Activated T-cell treated with anti-CD3 and anti-CD28 coated beads, Interleukin-2, amount 50 U/mL, for 48 hours (primary cell): Measurements from ENCODE around the gene CX3CL1.
"Not testable (repeated sequence)": the region's sequence is repeated elsewhere in the genome, so short reads cannot be mapped to it uniquely, and the experiment has no call there.

ENCODE experiments used
- DNase-seq, 2 experiments: peaks; one replicate each; pipeline ENCODE4 v3.0.0-alpha.2; 2020

The CX3CL1 gene

GRCh38 chr16:57383276-57384247 lies 11.3 kb downstream of the CX3CL1 start:
- no peak for DNase-seq

DNA sequence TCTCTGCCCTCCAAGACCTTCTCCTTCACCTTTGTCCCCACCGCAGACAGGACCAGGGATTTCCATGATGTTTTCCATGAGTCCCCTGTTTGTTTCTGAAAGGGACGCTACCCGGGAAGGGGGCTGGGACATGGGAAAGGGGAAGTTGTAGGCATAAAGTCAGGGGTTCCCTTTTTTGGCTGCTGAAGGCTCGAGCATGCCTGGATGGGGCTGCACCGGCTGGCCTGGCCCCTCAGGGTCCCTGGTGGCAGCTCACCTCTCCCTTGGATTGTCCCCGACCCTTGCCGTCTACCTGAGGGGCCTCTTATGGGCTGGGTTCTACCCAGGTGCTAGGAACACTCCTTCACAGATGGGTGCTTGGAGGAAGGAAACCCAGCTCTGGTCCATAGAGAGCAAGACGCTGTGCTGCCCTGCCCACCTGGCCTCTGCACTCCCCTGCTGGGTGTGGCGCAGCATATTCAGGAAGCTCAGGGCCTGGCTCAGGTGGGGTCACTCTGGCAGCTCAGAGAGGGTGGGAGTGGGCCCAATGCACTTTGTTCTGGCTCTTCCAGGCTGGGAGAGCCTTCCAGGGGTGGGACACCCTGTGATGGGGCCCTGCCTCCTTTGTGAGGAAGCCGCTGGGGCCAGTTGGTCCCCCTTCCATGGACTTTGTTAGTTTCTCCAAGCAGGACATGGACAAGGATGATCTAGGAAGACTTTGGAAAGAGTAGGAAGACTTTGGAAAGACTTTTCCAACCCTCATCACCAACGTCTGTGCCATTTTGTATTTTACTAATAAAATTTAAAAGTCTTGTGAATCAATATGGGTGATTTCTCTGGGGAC lies 12.2 kb downstream of the CX3CL1 start:
- no peak for DNase-seq

DNA sequence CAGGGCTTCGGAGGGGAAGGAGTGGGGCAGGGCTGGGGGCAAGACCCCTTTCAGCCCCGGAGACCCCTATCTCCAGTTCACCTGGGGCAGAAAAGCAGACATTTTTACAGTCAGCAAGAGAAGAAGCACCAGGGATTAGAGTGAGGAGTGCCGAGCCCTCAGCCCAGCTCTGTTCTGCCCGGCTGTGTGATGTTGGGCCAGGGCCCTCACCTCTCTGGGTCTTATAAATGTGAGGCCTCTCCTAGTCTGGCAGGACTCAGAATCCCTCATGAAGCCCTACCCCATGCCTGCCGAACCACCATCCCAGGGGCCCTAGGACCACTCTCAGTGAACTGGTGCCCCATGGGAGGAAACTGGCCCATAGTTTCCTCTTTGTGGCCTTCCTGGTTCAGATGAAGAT lies 12.8 kb downstream of the CX3CL1 start:
- DNase-seq, result no peak

GRCh38 chr16:57386381-57386951 lies 14.2 kb downstream of the CX3CL1 start:
- DNase-seq, result no peak

GRCh38 chr16:57387598-57388354 lies 15.5 kb downstream of the CX3CL1 start:
- DNase-seq, result no peak

- no peak for DNase-seq
Measured at GRCh38 chr16:57388359-57389086, 16.2 kb downstream of the CX3CL1 start.

- DNase-seq, result no peak
Measured at GRCh38 chr16:57389087-57389468, 16.8 kb downstream of the CX3CL1 start.

GRCh38 chr16:57390636-57391295 lies 18.5 kb downstream of the CX3CL1 start:
- DNase-seq, result no peak

- no peak for DNase-seq
Measured at GRCh38 chr16:57391300-57391699, 19.0 kb downstream of the CX3CL1 start.

GRCh38 chr16:57391708-57392107 lies 19.4 kb downstream of the CX3CL1 start:
- no peak for DNase-seq

DNA sequence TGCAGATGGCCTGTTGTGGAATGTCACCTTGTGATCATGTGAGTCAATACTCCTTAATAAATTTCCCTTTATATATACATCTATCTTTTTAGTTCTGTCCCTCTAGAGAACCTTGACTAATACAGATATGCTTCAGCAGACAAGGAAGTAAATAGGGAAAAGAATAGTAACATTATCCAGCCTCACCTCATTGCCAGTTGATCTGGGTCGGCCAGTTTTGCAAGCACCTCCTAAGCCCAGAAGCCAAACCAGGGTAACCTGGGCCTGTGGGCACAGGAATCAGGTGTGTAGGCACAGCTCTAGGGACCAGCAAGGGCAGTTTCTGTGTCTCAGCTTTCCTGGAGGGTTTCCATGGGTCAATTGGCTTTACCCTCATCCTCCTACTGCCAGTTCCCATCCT lies 20.4 kb downstream of the CX3CL1 start:
- DNase-seq, result no peak

DNA sequence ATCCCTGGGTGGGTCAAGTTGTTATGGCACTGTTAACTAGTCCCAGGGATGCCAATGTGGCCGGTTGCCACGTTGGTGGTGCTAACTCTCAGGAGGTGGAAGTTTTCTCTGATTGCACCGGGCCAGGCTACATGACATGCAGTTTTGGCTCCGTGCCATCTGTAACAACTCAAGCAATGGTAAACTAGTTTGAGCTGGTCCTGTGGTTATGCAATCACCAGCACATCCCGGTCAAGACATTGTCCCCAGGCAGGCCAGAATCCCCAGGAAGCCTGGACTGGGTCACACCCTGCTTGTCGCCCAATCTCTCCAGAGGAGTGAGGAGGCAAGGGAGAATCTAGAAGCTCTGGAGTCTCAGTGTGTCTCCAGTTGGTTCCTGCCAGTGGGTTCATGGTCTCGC lies 22.2 kb downstream of the CX3CL1 start:
- DNase-seq, result no peak

- DNase-seq, result no peak
Measured at GRCh38 chr16:57395026-57395425, 22.7 kb downstream of the CX3CL1 start.

- no peak for DNase-seq
Measured at GRCh38 chr16:57396786-57397185, 24.5 kb downstream of the CX3CL1 start.

- not testable (repeated sequence) for DNase-seq
Measured at GRCh38 chr16:57397493-57397892, 25.2 kb downstream of the CX3CL1 start.

- no peak for DNase-seq
Measured at GRCh38 chr16:57401943-57402640, 29.8 kb downstream of the CX3CL1 start.

GRCh38 chr16:57403965-57404817 lies 31.9 kb downstream of the CX3CL1 start, which contains the start of gene CCL17:
TSS of gene CCL17 (plus strand) at chr16:57404767. CDS start at chr16:57413933, 9,166 bp downstream.
- no peak for DNase-seq

- no peak for DNase-seq
Measured at GRCh38 chr16:57405097-57405496, 32.8 kb downstream of the CX3CL1 start.

DNA sequence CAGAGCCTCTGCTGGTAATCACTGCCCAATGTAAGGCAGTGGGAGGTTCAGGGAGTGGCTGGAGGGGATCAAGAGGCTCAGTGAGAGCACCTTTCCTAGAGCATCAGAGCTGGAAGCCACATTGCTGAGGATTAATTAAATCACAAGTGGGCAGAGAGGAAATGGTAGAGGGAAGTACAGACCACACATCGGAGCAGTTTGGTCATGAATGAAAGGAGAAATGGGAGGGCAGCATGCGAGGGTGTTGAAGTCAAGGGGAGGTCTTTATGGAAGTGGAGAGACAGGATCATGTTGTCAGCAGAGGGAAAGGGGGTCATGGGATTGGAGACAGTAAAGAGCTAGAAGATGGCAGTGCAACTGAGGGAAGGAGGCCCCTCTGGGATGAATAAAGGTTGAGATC lies 34.6 kb downstream of the CX3CL1 start:
- no peak for DNase-seq
